Mesodermal cell (in vitro differentiated cells): ENCODE data around the gene NIN.
"Not testable (repeated sequence)": the region's sequence is repeated elsewhere in the genome, so short reads cannot be mapped to it uniquely, and the experiment has no call there.

ENCODE experiments used
- H3K27ac ChIP-seq: 2 replicates; pipeline ENCODE4 v1.7.0; 2013; ENCODE audit warnings: mild to moderate bottlenecking, low read depth, low read length, moderate library complexity; ENCODE audit not compliant: severe bottlenecking
- H3K36me3 ChIP-seq: 2 replicates; pipeline ENCODE4 v1.7.1; 2013; ENCODE audit warnings: mild to moderate bottlenecking, low read length, moderate library complexity; ENCODE audit not compliant: control insufficient read depth, insufficient read depth
- H3K4me1 ChIP-seq: one replicate; pipeline ENCODE4 v1.7.1; 2013; ENCODE audit warnings: mild to moderate bottlenecking, low read length; ENCODE audit not compliant: insufficient read depth, control insufficient read depth, poor library complexity, severe bottlenecking
- H3K4me3 ChIP-seq: 2 replicates; pipeline ENCODE4 v1.7.0; 2013; ENCODE audit warnings: low read length, control low read depth, mild to moderate bottlenecking; ENCODE audit not compliant: insufficient read depth, poor library complexity, severe bottlenecking; ENCODE audit errors: extremely low read depth
- H3K9me3 ChIP-seq: 2 replicates; pipeline ENCODE4 v1.7.1; 2013; ENCODE audit warnings: mild to moderate bottlenecking, low read length, moderate library complexity; ENCODE audit not compliant: control insufficient read depth
- WGBS, 2 experiments: methylation state at CpG; one replicate each; pipeline ENCODE4 v1.1.5; 2013; ENCODE audit warnings: missing lambda C conversion rate in 2 of 2; ENCODE audit not compliant: insufficient coverage in 2 of 2; 5-methylcytosine and 5-hydroxymethylcytosine counted together

Gene NIN

GRCh38 chr14:50816395-50817047 lies 14.4 kb downstream of the NIN start:
- WGBS, 2 experiments = 39 to 100% methylated on average over 2 to 3 of the region's 6 CpGs
- Histone ChIP-seq H3K4me3 (no peak overlapping the region), H3K4me1 (peaks cover 7% of the 10 kb centered on the region), H3K9me3 (no peaks in the 10 kb centered on the region), H3K36me3 (peaks cover 19% of the 10 kb centered on the region), H3K27ac (peak overlapping the region; percentile 10)

GRCh38 chr14:50815526-50815925 lies 15.4 kb downstream of the NIN start:
- H3K36me3 ChIP-seq = peaks cover 14% of the 10 kb centered on the region
- H3K4me3 ChIP-seq, H3K27ac ChIP-seq, H3K4me1 ChIP-seq, H3K9me3 ChIP-seq: not testable (repeated sequence)
- 89 to 90% methylated on average over 5 of the region's 5 CpGs for WGBS, 2 experiments

GRCh38 chr14:50815058-50815457 lies 15.9 kb downstream of the NIN start:
- 17 to 36% methylated on average over 1 of the region's 1 CpG for WGBS, 2 experiments
- H3K27ac ChIP-seq, H3K36me3 ChIP-seq, H3K4me3 ChIP-seq, H3K4me1 ChIP-seq, H3K9me3 ChIP-seq: not testable (repeated sequence)

- no CpG with 5 or more reads among the region's 3 CpGs for WGBS, 2 experiments
- Histone ChIP-seq H3K9me3 (no peaks in the 10 kb centered on the region), H3K4me3 (no peak overlapping the region), H3K27ac (no peak overlapping the region), H3K36me3 (peaks cover 9% of the 10 kb centered on the region), H3K4me1 (peaks cover 7% of the 10 kb centered on the region)
Measured at GRCh38 chr14:50814161-50814560, 16.8 kb downstream of the NIN start.

GRCh38 chr14:50813544-50813863 lies 17.5 kb downstream of the NIN start:
- 80 to 88% methylated on average over 1 of the region's 2 CpGs for WGBS, 2 experiments
- Histone ChIP-seq H3K27ac (no peak overlapping the region), H3K4me1 (peaks cover 7% of the 10 kb centered on the region), H3K4me3 (no peak overlapping the region), H3K36me3 (peaks cover 11% of the 10 kb centered on the region), H3K9me3 (no peaks in the 10 kb centered on the region)

- no peak overlapping the region for H3K27ac ChIP-seq
- WGBS, 2 experiments = 90 to 93% methylated on average over 4 to 6 of the region's 8 CpGs
- peaks cover 13% of the 10 kb centered on the region for H3K36me3 ChIP-seq
- H3K9me3 ChIP-seq = no peaks in the 10 kb centered on the region
- no peak overlapping the region for H3K4me3 ChIP-seq
- peaks cover 7% of the 10 kb centered on the region for H3K4me1 ChIP-seq
Measured at GRCh38 chr14:50812856-50813543, 18.0 kb downstream of the NIN start.

- 80% methylated on average over 1 of the region's 2 CpGs; no CpG with 5 or more reads in 1 of the 2 experiments for WGBS, 2 experiments
- H3K27ac ChIP-seq = no peak overlapping the region
- peaks cover 8% of the 10 kb centered on the region for H3K36me3 ChIP-seq
Measured at GRCh38 chr14:50812180-50812579, 18.8 kb downstream of the NIN start.

GRCh38 chr14:50808053-50808452 lies 22.9 kb downstream of the NIN start:
- Histone ChIP-seq H3K4me1 (peaks cover 6% of the 10 kb centered on the region), H3K4me3 (no peak overlapping the region), H3K36me3 (peaks cover 14% of the 10 kb centered on the region), H3K9me3 (no peaks in the 10 kb centered on the region), H3K27ac (no peak overlapping the region)
- 63 to 64% methylated on average over 3 of the region's 5 CpGs for WGBS, 2 experiments

More at GRCh38 chr14:50812180-50812579, 18.8 kb downstream of the NIN start:
- Histone ChIP-seq H3K4me3 (no peak overlapping the region), H3K9me3 (no peaks in the 10 kb centered on the region), H3K4me1 (peaks cover 7% of the 10 kb centered on the region)

- no peak overlapping the region for H3K27ac ChIP-seq
- 80 to 89% methylated on average over 1 of the region's 3 CpGs for WGBS, 2 experiments
- no peak overlapping the region for H3K4me3 ChIP-seq
- H3K36me3 ChIP-seq = peaks cover 10% of the 10 kb centered on the region
- peaks cover 6% of the 10 kb centered on the region for H3K4me1 ChIP-seq
- H3K9me3 ChIP-seq = no peaks in the 10 kb centered on the region
Measured at GRCh38 chr14:50806241-50806933, 24.6 kb downstream of the NIN start.

- WGBS, 2 experiments = 86% methylated on average over 2 of the region's 3 CpGs; no CpG with 5 or more reads in 1 of the 2 experiments
- H3K9me3 ChIP-seq = no peaks in the 10 kb centered on the region
- no peak overlapping the region for H3K4me3 ChIP-seq
- H3K27ac ChIP-seq = no peak overlapping the region
- peaks cover 10% of the 10 kb centered on the region for H3K36me3 ChIP-seq
- peaks cover 6% of the 10 kb centered on the region for H3K4me1 ChIP-seq
Measured at GRCh38 chr14:50805396-50805795, 25.6 kb downstream of the NIN start.
